Testis (tissue), 2 donors: ENCODE results near the gene RPAP2.

ENCODE experiments used
- POLR2A ChIP-seq: fragments of 450-650 bp; IDR thresholded peaks from one replicate; pipeline ENCODE4 v1.6.1; 2017; ENCODE audit warnings: antibody characterized with exemption, mild to moderate bottlenecking, moderate library complexity
- TF ChIP-seq, protein P1 (sequence below), 3 experiments: fragments of 450-650 bp in 2 of 3; fragments of 200-600 bp in 1 of 3; sonication (generic) in 1 of 3; IDR thresholded peaks; one replicate each; pipeline ENCODE4 v1.5.1; 2016 to 2019; ENCODE audit warnings: antibody characterized with exemption in 3 of 3, mild to moderate bottlenecking in 2 of 3, moderate library complexity in 1 of 3

- TF ChIP-seq, protein P1, sequence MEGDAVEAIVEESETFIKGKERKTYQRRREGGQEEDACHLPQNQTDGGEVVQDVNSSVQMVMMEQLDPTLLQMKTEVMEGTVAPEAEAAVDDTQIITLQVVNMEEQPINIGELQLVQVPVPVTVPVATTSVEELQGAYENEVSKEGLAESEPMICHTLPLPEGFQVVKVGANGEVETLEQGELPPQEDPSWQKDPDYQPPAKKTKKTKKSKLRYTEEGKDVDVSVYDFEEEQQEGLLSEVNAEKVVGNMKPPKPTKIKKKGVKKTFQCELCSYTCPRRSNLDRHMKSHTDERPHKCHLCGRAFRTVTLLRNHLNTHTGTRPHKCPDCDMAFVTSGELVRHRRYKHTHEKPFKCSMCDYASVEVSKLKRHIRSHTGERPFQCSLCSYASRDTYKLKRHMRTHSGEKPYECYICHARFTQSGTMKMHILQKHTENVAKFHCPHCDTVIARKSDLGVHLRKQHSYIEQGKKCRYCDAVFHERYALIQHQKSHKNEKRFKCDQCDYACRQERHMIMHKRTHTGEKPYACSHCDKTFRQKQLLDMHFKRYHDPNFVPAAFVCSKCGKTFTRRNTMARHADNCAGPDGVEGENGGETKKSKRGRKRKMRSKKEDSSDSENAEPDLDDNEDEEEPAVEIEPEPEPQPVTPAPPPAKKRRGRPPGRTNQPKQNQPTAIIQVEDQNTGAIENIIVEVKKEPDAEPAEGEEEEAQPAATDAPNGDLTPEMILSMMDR (IDR thresholded peaks at IDR 0.05): no peak
- no peak for TF ChIP-seq POLR2A
These were observed 110.0 kb downstream of the RPAP2 start for GRCh38 chr1:92408825-92409224.
